GM21723 (cell line): ENCODE measurements around the gene PKP3.

Experiments used
- ATAC-seq: cut with Tn5 transposase; IDR thresholded peaks from one replicate; pipeline ENCODE4 v1.9.1; 2021; ENCODE audit warnings: mild to moderate bottlenecking, moderate library complexity; ENCODE audit not compliant: unreplicated experiment

The PKP3 gene

DNA sequence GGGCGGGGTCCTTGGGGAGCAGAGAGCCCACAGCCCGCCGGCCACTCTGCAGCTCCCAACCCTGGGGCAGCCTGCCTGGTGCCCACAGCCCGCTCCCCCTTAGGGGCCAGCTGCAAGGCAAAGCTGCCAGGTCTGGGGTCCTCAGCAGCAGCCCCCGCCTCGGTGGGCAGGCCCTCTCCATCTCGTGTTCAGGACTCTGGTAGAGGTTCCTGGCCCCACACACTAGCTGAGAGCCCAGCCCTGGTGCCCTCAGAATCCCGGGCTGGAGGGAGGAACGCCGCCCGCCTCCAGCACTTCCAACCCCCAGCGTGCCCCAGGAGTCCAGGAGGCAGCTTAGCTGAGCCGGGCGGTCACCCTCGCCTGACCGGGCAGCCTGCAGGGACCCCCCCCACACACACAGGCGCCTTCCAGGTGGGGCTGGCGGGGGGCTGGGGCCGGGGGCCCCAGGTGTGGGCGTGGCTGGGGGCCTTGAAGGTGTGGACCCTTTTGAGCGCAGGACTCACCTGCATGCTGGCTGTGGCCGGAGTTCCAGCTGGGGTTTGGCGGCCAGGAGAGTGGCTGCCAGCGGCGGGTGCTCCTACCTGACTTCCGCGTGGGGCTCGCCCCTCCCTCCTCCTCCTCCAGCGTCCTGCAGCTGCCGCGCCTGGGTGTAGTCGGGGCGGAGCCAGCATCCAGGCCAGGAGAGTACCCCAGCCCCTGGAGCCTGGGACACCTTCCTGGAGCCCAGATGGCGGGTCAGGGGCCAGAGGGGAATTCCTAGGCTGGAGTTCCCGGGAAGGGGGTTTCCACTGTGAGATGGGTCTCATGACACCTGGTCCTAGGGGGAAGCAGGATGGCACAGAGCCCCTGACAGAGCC lies 47.6 kb downstream of the PKP3 start, which contains the start of gene ANO9:
TSS of gene ANO9 (minus strand) at position 594 of the 857 bp plus-strand sequence. CDS start at position 509, 85 bp downstream.
- ATAC-seq, result peak; percentile 77

DNA sequence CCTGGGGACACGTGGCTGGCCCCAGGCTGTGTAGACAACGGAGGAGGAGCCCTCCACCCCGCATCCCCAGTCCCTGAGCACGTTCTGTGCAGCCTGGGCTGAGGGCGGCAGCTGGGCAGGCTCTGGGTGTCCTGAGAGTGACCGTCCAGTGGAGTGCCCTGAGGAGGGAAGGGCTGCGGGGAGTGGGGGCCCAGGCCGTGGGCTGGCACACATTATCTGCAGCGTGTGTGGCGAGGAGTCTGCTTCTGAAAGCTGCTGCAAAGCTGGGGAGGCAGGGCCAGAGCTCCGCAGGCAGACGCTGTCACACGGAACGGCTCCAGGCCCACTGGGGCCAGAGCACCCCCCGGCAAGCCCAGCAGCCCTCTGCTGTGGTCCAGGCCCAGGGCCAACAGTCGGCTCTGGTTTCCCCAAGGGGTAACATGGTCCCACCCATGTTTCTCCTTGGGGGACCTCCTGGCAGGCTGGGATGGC lies 48.6 kb downstream of the PKP3 start:
- no peak for ATAC-seq

DNA sequence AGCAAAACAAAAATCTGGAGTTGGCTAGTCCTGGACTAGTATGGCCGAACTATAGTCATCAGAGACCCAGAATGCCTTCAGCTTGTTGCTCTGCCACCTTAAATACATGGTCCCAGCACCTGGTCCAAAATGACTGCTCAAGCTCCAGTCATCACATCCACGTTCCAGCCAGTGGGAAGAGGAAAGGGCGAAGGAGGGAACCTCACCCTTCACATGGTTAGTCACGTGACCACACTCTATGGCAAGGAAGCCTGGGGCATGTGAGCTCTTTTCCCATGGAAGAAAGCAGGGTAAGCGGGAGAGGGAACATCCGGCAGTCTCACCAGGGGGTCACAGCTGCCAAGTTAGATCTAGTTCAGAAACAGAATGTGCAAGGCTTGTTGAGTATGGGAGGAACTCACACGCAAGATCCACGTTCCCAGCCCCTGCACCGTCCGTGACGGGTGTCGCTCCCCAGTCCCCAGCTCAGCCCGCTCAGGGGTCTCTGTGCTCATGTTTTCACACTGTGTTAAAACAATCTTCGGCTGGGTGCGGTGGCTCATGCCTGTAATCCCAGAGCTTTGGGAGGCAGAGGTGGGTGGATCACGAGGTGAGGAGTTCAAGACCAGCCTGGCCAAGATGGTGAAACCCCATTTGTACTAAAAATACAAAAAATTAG lies 49.7 kb downstream of the PKP3 start:
- ATAC-seq, result no peak

DNA sequence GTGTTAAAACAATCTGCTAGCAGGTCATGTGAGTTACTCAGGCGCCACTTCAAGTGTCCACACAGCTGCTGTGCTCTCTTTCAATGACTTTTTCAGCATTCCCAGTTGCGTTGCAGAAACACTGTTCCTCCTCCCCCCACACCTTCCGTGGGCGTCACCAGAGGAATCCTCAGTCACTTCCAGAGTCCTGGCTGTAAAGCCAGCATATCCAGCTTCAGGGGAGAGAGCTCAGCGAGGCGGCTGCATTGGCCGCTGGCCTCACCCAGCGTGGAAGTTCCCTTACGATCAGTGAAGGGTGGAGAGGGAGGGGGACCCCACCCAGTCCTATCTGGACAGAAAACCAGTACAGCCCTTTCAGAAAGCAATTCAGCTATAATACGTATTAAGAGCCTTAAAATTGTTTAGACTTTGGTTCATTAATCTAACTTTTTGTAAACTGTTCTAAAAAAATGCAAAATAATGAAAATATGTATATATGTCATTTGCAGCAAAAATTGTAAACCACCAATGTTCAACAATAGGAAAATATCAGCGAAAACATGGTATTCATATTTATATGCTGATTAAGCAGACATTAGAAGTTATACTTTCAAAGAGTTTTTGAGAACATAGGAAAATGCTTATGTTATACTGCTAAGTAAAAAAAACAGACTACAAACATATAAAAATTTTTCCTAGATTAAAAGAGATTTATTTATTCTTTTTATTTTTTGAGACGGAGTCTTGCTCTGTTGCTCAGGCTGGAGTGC lies 50.6 kb downstream of the PKP3 start:
- ATAC-seq, result no peak

DNA sequence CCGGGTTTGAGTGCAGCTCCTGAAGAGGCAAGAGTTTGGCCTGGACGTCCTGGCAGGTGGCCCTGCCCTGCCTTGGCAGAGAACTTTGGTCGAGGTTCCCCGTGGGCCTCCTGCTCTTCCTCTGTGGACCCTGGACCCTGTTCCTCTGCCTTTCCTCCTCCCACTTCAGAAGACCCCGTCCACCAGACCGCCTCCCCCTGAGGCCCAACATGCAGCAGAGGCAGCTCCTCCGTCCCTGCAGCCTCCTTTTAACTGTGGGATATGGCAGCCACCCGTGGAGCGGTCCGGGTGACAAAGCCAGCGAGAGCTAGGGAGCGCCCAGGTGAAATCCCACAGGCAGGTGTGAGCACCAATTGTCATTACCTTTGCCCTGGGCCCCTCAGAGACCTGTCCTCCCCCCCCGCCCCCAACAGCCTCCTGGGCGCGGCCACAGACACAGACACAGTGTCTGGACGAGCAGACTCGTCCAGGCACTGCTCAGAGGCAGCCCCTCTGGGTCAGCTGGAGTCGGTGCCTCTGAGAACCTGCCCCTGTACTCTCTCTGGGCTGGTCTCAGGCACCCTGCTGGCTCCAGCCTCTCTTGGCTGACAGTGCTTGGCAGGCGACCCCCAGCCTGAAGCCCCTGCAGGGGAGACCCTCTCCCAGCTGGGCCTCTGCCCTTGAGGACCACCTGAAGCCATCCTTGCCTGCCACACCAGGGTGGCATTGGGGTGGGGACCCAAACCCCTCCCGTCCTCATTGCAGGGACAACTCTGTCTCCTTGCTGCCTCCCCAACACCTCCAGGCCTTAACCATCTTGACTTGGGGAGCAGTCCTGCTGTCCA lies 52.0 kb downstream of the PKP3 start:
- ATAC-seq, result no peak

DNA sequence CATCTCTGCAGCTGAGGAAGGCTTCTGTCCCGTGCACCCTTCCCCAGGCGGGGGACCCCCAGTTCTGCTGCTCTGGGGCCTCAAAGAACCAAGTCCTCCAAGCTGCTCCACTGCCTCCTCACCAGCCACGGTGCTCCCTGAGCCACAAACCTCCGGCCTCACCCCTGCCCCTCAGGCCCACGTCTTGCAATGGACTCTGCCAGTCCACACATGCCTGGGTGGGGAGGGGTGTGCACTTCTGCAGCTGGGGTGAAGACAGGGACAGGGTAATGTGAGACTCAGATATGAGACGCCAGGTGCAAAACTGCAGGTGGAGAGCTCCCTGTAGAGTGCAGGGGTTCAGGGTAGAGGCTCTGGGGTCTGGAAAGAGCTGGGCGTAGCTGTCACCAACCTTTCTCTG lies 52.9 kb downstream of the PKP3 start:
- no peak for ATAC-seq

DNA sequence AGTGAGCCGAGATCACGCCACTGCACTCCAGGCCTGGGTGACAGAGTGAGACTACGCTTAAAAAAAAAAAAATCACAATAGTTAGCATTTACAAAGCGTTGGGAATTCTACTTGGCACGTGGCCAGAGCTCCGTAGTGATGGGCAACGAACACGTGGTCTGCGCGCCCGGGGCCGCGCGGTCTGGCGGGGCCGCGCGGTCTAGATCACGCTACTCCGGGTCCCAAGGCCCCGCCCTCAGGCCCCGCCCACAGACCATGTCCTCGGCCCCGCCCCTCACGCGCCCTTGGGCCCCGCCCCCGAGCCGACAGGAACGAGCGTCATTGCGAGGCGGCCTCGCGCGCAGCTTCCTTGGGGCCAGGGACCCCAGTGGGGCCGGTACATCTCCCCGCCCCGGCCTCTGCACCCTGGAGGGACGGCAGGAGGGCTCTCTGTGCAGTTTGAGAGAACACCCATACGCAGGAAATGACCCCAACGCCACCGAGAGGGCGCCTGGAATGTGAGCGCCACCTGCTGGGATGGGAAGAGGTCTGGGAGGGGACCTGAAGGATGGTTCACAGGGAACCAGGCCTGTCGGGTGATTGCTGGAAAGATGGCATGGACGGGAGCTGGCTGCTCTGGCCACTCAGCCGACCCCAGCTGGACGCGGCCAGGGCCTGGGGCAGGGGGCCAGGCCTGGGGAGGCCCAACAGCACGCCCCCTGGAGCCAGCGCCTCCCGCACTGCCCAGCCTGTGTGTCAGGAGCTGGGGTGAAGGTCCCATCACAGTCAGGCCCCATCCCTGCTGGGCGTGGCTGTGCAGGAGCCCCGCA lies 54.1 kb downstream of the PKP3 start:
- peak; percentile 52 for ATAC-seq

DNA sequence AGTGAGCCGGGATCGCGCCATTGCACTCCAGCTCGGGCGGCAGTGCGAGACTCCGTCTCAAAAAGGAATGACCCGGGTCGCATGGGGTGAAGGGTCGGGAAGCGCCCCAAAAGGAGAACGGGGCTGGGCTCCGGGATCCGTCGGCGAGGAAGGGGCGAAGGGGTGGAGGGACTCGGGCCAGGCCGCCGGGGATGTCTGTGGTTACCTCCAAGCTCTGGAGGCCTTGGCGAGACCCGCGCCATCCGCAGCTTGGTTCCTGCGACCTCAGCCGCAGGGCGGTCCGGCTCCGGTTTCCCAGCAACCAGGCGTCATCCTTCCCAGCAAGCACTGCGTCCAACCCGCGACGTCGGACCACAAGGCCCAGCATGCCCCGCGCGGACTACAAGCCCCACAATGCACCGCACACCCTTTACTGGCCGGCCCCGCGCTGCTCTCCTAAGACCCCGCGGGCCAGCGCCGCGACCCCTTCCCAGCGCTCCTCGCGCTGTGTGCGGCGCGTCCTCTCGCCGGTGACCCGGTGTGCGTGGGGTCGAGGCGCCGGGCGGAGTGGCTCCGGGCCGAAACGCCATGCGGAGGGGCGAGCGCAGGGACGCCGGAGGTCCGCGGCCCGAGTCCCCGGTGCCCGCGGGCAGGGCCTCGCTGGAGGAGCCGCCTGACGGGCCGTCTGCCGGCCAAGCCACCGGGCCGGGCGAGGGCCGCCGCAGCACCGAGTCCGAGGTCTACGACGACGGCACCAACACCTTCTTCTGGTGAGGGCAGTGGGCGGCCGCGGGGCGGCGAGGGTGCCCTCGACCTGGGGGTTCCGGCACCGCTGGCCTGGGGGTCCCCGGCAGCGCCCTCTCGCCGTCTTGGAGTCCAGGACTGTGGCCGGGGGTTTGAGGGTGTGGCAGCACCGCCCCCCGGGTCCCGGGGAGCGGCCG lies 56.1 kb downstream of the PKP3 start, which contains the start of gene PTDSS2:
TSS of gene PTDSS2 (plus strand) at position 391 of the 920 bp plus-strand sequence. CDS start at position 568, 177 bp downstream.
- ATAC-seq, result peak; percentile 72

DNA sequence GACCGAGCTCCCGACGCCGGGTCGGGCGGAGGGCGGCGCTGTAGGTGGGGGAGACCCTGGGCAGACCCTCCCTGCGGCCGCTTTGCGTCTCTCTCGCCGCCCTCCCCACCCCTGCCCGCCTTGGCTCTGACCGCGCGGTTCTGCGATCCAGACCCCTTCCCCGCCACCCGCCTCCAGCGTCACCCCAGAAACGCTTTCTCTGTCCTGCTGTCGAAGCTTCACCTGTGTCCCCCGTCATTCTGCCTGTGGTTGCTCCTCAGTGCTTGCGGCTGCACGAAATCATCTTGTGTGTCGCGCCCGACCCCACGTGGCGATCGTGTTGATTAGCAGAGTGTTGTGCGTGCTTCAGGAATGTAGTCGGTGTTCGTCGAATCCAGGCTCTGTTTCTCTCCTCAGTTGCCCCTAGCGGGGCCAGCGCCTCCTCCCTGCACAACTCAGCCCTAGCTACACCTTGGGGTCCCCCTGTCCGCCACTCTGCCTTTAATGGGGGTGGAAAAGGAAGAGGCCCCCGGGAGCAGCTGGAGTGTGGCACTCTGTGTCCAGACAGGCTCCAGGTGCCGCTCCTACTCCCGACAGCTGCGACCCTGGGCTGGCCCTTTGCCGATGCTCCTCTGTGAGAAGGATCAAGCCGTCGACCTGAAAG lies 56.9 kb downstream of the PKP3 start:
- ATAC-seq, result peak; percentile 11

DNA sequence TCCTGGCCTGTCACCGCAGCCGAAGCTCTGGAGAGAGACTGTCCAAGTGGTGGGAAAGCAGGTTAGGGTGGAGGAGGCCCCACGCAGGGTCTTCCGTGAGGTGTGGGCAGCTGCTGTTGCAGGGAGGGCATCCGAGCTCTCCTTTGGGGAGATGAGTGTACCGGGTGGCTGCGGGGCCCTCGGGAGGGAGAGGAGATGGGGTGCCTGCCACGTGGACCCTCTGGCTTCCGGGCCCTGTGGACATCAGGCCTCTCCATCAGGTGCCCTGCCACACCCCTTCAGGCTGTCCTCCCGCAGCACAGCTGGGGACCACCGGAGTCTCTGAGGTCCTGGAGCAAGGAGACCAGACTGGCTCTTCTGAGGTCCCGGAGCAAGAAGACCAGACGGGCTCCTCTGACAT lies 57.7 kb downstream of the PKP3 start:
- no peak for ATAC-seq

DNA sequence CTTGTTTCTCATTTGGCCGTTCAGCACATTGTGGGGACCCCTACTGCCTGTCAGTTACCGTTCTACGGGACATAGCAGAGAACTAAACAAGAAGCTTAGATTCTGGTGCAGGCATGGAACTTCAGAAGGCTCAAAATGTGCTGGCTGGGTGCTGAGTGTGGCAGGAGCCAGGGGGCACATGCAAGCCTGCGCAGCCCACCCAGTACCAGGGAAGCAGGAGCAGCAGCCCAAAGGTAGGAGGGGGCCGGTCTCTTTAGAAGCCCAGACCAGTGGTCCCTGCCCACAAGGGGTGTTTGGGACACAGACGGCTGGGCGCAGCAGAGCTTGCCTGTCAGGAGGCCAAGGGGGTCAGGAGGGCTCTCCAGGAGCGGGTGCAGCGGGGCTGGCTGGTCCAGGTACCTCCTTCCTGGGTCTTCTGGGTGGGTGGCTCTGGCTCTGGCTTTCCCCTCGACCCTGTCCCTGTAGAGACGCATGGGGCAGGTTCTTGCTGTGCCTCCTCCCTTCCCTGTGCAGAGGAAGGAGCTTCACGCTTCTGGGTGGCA lies 58.3 kb downstream of the PKP3 start:
- ATAC-seq, result no peak

DNA sequence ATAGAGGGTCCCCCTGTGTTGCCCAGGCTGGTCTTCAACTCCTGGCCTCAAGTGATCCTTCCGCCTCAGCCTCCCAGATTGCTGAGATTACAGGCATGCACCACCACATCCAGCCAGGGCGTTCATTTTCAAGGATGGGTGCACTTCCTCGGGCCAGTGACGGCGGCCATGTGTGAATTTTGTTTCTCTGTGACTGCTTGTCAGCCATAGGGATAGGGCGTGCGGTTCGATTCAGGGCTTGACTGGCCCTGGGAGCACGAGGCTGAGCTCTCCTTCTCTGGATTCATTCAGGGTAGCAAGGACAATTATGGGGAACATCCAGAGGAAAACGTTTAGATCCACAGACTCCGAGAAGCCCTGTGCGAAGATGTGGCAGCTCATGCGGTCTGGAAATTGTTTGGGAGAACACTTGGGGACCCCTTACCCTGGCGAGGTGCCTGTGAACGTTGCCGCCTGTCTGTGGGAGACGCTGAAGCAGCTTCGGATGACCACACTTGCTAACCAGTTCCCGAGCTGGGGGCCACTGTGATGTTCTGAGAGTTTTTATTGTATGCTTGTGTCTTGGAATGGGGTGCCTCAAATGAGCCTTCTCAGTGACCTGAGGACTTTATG lies 59.0 kb downstream of the PKP3 start:
- ATAC-seq, result no peak

DNA sequence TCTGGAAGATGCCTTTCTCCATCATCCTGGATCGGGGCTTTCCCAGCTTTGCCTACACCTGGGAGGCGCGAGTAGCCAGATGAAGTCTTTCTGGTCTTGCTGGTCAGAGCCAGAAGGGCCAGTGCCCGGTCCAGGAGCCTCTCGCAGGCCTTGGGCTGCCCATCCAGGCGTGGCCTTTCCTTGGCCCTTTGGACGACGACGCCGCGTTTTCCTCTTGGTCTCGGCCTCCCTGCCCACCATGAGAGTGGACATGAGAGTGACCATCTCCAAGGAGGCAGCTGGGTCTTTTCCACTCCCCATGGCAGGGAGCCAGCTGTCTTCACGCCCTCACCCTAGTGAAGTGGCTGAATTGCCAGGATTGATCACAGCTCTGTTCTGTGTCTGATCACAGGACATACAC lies 59.6 kb downstream of the PKP3 start:
- no peak for ATAC-seq

DNA sequence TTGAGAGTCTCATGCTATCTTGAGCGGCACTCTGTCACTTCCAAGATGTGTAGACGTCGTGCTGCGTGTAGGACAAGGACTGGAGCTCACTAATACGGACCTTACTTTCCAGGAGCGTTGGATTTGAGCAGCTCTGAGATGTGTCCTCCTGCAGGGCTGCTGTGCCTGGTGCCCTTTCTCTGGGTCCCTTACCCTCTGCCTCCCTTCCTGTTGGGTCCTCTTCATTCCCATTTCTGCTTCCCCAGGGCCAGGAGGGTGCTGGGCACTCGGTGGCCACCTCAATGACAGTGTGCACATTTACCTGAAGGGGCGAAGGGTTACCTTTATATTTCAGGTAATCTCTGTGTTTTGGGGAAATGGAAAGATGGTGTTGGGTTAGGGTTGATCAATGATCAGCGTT lies 60.0 kb downstream of the PKP3 start:
- no peak for ATAC-seq
